HG03442 (cell line): ENCODE data around the gene C11orf87.

Source experiments
- ATAC-seq: cut with Tn5 transposase; IDR thresholded peaks from one replicate; pipeline ENCODE4 v1.9.1; 2021; ENCODE audit warnings: mild to moderate bottlenecking, moderate library complexity; ENCODE audit not compliant: unreplicated experiment

C11orf87 gene

DNA sequence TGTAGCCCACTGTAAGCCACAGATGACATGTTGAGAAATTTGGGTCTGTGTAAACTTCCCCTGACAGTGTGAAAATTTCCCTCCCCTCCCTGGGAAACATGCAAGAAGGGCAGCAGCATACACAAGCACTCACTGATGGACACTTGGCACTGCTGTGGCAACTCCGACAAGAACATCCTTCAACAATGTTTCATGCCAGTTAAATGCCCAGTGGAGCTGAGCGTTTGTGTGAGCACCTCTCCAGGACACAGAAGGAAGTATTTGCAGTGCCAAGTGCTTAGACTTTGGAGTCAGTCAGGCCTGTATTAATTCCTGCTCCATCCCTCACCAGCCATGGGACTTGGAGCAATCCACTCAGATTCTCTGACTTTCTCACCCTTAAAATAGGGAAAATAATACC lies 17.7 kb downstream of the C11orf87 start:
- ATAC-seq = no peak

- no peak for ATAC-seq
These were observed 21.1 kb downstream of the C11orf87 start for GRCh38 chr11:109443052-109443451.

DNA sequence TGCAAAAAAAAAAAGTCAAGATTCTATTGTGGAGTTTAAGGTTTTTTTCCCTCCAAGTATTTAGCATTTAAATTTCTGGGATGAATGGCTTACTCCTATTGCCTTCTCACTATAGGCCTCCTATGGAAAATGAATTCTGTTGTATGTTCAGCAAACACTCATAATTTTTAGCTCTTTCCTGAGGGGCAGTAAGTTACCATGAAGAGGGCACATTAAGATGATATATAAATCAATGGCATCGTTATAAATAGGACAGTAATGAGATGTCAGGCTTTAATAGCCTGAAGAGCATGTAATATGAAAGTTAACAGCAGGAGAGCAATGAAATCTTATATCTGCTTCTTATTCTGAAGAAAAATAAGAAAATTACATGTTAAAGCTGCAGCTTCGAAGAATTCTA lies 32.9 kb downstream of the C11orf87 start:
- no peak for ATAC-seq
